Measurements from ENCODE around the gene CXCL17. TPM values are rescaled to one million over a fixed set of nuclear protein-coding genes. Genes with fewer than 3 reads are reported as not detected.

The CXCL17 gene
- total and polyA plus RNA-seq, 7 donors = 0.90 to 1.2 TPM; not detected in 5

- Histone ChIP-seq H3K4me1 (peaks cover 0 to 23% (median 21%) of the 10 kb centered on the region in 4 donors), H3K4me3 (no peak overlapping the region), H3K9me3 (no peaks in the 10 kb centered on the region), H3K27ac (no peak overlapping the region), H3K27me3 (no peaks in the 10 kb centered on the region), H3K36me3 (no peaks in the 10 kb centered on the region)
- intact Hi-C loops (cut with DNase I) = no loop called here
- TF ChIP-seq EP300 (IDR thresholded peaks at IDR 0.05) (peak in 1 of 4 donors; percentile 26), CTCF (IDR thresholded peaks at IDR 0.05) (no peak)
- WGBS, 2 donors = 46 to 65% methylated on average over 6 of the region's 6 CpGs
- DNase-seq = no peak
Observed at GRCh38 chr19:42419309-42419708, 23.4 kb downstream of the CXCL17 start.

- DNase-seq = no peak
- Histone ChIP-seq H3K4me3 (no peak overlapping the region), H3K4me1 (peaks cover 0 to 6% (median 2%) of the 10 kb centered on the region in 4 donors), H3K9me3 (no peaks in the 10 kb centered on the region), H3K36me3 (no peaks in the 10 kb centered on the region), H3K27ac (no peak overlapping the region), H3K27me3 (no peaks in the 10 kb centered on the region)
- TF ChIP-seq POLR2AphosphoS5 (IDR thresholded peaks at IDR 0.05) (no peak), POLR2A (IDR thresholded peaks at IDR 0.05) (no peak), CTCF (IDR thresholded peaks at IDR 0.05) (no peak), EP300 (IDR thresholded peaks at IDR 0.05) (no peak)
- WGBS, 2 donors = 50 to 82% methylated on average over 4 of the region's 4 CpGs
- intact Hi-C loops (cut with DNase I) = no loop called here
Observed at GRCh38 chr19:42412661-42413076, 30.1 kb downstream of the CXCL17 start.

- intact Hi-C loops (cut with DNase I) = no loop called here
- no peak for TF ChIP-seq POLR2AphosphoS5 (IDR thresholded peaks at IDR 0.05)
- no peak for TF ChIP-seq CTCF (IDR thresholded peaks at IDR 0.05)
- DNase-seq = no peak
Observed at GRCh38 chr19:42412227-42412626, 30.5 kb downstream of the CXCL17 start.

GRCh38 chr19:42411581-42412178 lies 31.1 kb downstream of the CXCL17 start:
- peaks cover 0 to 6% (median 2%) of the 10 kb centered on the region in 4 donors for H3K4me1 ChIP-seq
- no peak overlapping the region for H3K27ac ChIP-seq
- TF ChIP-seq POLR2A (IDR thresholded peaks at IDR 0.05) (no peak), CTCF (IDR thresholded peaks at IDR 0.05) (no peak), POLR2AphosphoS5 (IDR thresholded peaks at IDR 0.05) (no peak), EP300 (IDR thresholded peaks at IDR 0.05) (no peak)
- H3K4me3 ChIP-seq = no peak overlapping the region
- H3K9me3 ChIP-seq = no peaks in the 10 kb centered on the region
- H3K36me3 ChIP-seq = no peaks in the 10 kb centered on the region
- intact Hi-C loops (cut with DNase I) = no loop called here
- no peaks in the 10 kb centered on the region for H3K27me3 ChIP-seq
- DNase-seq = no peak
- 89 to 94% methylated on average over 8 of the region's 8 CpGs for WGBS, 2 donors

More at GRCh38 chr19:42412227-42412626, 30.5 kb downstream of the CXCL17 start:
- no peaks in the 10 kb centered on the region for H3K36me3 ChIP-seq
- no peaks in the 10 kb centered on the region for H3K27me3 ChIP-seq
- H3K27ac ChIP-seq = no peak overlapping the region
- 11 to 64% methylated on average over 7 of the region's 7 CpGs for WGBS, 2 donors
- no peaks in the 10 kb centered on the region for H3K9me3 ChIP-seq
- H3K4me3 ChIP-seq = no peak overlapping the region
- H3K4me1 ChIP-seq = peaks cover 0 to 6% (median 2%) of the 10 kb centered on the region in 4 donors

GRCh38 chr19:42410371-42410770 lies 32.4 kb downstream of the CXCL17 start:
- Histone ChIP-seq H3K4me3 (no peak overlapping the region), H3K27me3 (no peaks in the 10 kb centered on the region), H3K36me3 (no peaks in the 10 kb centered on the region), H3K9me3 (no peaks in the 10 kb centered on the region), H3K4me1 (peaks cover 0 to 6% (median 2%) of the 10 kb centered on the region in 4 donors), H3K27ac (no peak overlapping the region)
- 95 to 96% methylated on average over 30 of the region's 30 CpGs for WGBS, 2 donors
- no peak for DNase-seq
- no peak for TF ChIP-seq EP300 (IDR thresholded peaks at IDR 0.05)
- intact Hi-C loops (cut with DNase I) = no loop called here

Data from sigmoid colon (tissue), 7 donors.